Lung microvascular endothelial cell (primary cell): ENCODE data around the gene NXPE4. TPM values are rescaled to one million over a fixed set of nuclear protein-coding genes. Genes with fewer than 3 reads are reported as not detected.
"Not testable (repeated sequence)": the region's sequence is repeated elsewhere in the genome, so short reads cannot be mapped to it uniquely, and the experiment has no call there.

Source experiments
- DNase-seq, 2 donors: peaks; one replicate each; pipeline versions ENCODE4 v3.0.0 to v3.0.0-alpha.2; 2010; ENCODE audit warnings: low read depth in 2 of 2
- total RNA-seq: library from RNA; depleted of rRNA; stranded (reverse); fragments of >200 nt; gene quantifications from 2 replicates; pipeline ENCODE4 v1.2.1, GENCODE V29; 2014

Gene NXPE4
- total RNA-seq, 1 donor from 2014 or later, result not detected

GRCh38 chr11:114610984-114611944 is 15.7 kb upstream of the NXPE4 start:
- no peak for DNase-seq

DNA sequence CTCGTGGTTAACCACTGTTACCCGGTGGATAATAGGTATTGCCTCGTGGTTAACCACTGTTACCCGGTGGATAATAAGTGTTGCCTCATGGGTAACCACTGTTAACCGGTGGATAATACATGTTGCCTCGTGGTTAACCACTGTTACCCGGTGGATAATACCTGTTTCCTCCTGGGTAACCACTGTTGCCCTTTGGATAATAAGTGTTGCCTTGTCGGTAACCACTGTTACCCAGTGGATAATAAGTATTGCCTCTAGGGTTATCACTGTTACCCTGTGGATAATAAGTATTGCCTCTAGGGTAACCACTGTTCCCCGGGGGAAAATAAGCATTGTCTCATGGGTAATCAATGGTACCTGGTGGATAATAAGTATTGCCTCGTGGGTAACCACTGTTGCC is 15.0 kb upstream of the NXPE4 start:
- DNase-seq, result no peak

GRCh38 chr11:114609429-114609828 is 13.8 kb upstream of the NXPE4 start:
- no peak for DNase-seq

- not testable (repeated sequence) for DNase-seq
Measured at GRCh38 chr11:114608605-114609004, 13.0 kb upstream of the NXPE4 start.

DNA sequence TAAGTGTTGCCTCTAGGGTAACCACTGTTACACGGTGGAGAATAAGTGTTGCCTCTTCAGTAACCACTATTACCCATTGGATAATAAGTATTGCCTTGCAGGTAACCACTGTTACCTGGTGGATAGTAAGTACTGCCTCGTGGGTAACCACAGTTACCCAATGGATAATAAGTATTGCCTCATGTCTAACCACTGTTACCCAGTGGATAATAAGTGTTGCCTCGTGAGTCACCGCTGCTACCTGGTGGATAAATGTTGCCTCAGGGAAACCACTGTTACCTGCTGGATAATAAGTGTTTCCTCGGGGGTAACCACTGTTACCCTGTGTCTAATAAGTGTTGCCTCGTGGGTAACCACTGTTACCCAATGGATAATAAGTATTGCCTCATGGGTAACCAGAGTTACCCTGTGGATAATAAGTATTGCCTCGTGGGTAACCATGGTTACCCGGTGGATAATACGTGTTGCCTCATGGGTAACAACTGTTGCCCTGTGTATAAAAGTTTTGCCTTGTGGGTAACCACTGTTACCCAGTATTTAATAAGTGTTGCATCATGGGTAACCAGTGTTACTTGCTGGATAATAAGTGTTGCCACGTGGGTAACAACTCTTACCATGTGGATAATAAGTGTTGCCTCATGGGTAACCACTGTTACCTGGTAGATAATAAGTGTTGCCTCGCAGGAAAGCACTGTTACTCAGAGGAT is 12.3 kb upstream of the NXPE4 start:
- no peak for DNase-seq

GRCh38 chr11:114606802-114607075 is 11.2 kb upstream of the NXPE4 start:
- not testable (repeated sequence) for DNase-seq

GRCh38 chr11:114606003-114606801 is 10.6 kb upstream of the NXPE4 start:
- peak in 1 of 2 donors; percentile 2 for DNase-seq

DNA sequence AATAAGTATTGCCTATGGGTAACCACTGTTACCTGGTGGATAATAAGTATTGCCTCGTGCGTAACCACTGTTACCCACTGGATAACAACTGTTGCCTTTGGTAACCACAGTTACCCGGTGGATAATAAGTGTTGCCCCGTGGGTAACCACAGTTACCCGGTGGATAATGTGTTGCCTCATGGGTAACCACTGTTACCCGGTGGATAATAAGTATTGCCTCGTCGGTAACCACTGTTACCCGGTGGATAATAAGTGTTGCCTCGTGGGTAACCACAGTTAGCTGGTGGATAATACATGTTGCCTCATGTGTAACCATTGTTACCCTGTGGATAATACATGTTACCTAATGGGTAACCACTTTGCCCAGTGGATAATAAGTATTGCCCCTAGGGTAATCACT is 9.8 kb upstream of the NXPE4 start:
- DNase-seq, result no peak

DNA sequence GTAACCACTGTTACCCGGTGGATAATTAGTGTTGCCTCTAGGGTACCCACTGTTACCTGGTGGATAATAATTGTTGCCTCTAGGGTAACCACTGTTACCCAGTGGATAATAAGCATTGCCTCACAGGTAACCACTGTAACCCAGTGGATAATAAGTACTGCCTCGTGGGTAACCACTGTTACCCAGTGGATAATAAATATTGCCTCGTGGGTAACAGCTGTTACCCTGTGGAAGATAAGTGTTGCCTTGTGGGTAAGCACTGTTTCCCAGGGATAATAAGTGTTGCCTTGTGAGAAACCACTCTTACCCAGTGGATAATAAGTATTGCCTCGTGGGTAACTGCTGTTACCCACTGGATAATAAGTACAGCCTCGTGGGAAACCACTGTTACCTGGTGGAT is 9.3 kb upstream of the NXPE4 start:
- no peak for DNase-seq

GRCh38 chr11:114604179-114604813 is 8.7 kb upstream of the NXPE4 start:
- DNase-seq, result no peak

GRCh38 chr11:114603151-114603550 is 7.6 kb upstream of the NXPE4 start:
- not testable (repeated sequence) for DNase-seq

GRCh38 chr11:114598461-114598860 is 2.9 kb upstream of the NXPE4 start:
- DNase-seq, result no peak

GRCh38 chr11:114596175-114596919 is 761 bp upstream of the NXPE4 start:
- no peak for DNase-seq

GRCh38 chr11:114594703-114595102 is 883 bp downstream of the NXPE4 start:
- DNase-seq, result no peak

DNA sequence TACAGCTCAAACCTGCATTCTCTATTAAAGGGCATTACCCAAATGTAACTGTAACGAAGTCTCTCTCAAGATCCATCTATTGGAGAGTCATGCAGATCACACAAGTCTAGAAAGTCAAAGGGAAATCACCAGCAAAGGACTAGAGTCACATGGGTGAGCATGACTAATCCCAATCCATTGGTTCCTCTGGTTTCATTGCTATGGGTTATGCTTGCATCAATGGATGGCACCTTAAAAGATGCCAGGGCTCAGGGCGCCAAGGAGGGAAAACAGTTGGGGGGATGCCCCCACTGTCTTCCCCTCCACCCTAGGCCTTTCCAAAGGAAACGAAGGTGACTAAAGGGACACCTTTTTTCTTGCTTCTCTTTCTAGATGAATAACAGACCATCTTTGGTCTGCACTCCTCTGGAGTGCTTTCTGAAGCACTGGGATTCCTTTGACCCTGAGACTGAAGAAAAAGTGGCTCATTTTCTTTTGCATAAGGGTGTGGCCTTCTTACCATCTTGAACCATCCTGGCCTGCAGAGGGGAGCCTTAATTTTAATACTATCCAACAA is 8.1 kb downstream of the NXPE4 start:
- DNase-seq, result no peak

- DNase-seq, result peak; percentile 4 to 16
Measured at GRCh38 chr11:114586797-114587196, 8.8 kb downstream of the NXPE4 start.

DNA sequence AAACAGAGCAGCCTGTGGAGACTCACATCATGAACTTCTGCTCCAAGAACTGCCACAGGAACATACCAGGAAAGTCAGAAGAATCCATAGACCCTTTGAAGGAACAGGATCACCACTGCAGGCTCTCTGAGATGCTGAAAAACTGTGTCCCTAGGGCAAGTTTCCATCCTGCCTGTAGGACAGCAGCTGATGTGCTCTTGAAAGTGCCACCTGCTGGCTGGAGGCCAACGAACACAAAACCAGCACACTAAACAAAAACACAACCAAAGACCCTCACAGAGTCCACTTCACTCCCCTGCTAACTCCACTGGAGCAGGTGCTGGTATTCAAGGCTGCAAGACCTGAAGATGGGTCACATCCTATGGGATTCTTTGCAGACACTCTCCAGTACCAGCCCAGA is 23.9 kb downstream of the NXPE4 start:
- no peak for DNase-seq

GRCh38 chr11:114569801-114570200 is 25.8 kb downstream of the NXPE4 start:
- DNase-seq, result no peak

DNA sequence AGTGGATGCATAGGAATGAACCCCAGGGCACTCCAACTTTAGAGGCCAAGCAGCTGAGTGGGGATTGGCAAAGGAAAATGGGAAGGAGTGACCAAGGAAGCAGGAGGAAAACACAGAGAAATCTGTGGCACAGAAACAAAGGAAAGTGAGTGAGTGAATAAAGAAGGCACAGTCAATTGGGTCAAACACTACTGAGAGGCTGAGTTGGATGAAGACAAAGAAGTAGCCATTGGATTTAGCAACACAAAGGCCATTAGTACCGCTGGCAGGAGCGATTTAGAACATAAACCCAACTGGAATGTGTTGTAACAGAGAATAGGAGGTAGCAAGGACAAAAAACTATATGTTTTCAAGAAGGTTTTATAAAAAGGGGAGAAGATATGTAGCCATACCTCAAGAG is 29.3 kb downstream of the NXPE4 start:
- DNase-seq, result no peak

DNA sequence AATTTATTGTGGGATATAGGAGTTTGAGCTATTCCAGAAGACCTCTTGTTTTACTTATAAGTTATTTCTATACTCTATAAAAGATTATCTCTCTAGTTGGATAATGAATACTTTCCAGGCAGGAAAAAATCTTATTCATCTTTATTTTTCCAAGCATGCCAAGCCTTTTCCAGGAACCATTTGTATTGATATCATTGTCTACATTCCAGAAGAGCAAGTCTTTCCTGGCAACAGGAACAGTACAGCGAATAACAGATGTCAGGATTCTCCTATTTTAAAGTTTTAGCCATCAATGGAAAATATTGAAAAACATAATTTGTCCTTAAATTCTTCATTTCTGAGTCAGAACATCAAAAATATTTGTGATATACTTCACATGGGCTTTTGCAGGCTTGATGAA is 30.8 kb downstream of the NXPE4 start:
- DNase-seq, result peak in 1 of 2 donors; percentile 42

GRCh38 chr11:114563077-114563476 is 32.5 kb downstream of the NXPE4 start:
- no peak for DNase-seq
